PFSK-1 (cell line): Measurements from ENCODE around the gene ISX.

Experiments
- POLR2AphosphoS5 ChIP-seq: IDR thresholded peaks from 2 replicates; pipeline ENCODE4 v1.6.1; 2012; ENCODE audit warnings: low read depth, mild to moderate bottlenecking, control low read depth, low read length, moderate library complexity
- SIN3A ChIP-seq: IDR thresholded peaks from 2 replicates; pipeline ENCODE4 v1.6.1; 2012; ENCODE audit warnings: mild to moderate bottlenecking, low read length, moderate library complexity, borderline replicate concordance; ENCODE audit not compliant: insufficient read depth
- TAF1 ChIP-seq: IDR thresholded peaks from 2 replicates; pipeline ENCODE4 v1.6.1; 2012; ENCODE audit warnings: low read length, control low read depth, borderline replicate concordance; ENCODE audit not compliant: insufficient read depth
- TF ChIP-seq, protein P1 (sequence below), 2 experiments: IDR thresholded peaks; 2 replicates each; pipeline versions ENCODE4 v1.6.1 to v1.8.0; 2011 to 2012; ENCODE audit warnings: low read depth in 2 of 2, low read length in 2 of 2, control low read depth in 1 of 2, inconsistent platforms in 1 of 2, mild to moderate bottlenecking in 1 of 2, moderate library complexity in 1 of 2; ENCODE audit not compliant: insufficient read depth in 1 of 2

DNA sequence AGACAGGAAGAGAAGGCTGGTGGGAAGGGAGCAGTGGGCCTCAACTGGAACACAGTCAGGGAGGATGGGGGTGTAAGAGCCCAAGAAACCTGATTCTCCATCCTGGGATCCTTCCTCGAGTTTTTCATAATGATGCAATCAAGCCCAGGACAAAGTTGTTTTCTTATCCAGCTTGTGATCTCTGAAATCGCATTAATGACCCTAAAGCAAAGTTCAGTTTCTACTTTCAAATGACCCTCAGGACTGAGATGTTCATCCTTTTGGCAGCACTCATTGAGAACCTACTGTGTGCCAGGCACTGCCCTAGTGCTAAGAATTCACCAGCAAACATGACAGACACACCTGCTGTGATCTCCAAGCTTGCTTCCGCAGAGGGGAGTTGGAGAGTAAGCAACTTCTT is 45.3 kb downstream of the ISX start:
- TF ChIP-seq POLR2AphosphoS5, result no peak
- no peak for TF ChIP-seq SIN3A
- TF ChIP-seq TAF1, result no peak
- TF ChIP-seq, protein P1, sequence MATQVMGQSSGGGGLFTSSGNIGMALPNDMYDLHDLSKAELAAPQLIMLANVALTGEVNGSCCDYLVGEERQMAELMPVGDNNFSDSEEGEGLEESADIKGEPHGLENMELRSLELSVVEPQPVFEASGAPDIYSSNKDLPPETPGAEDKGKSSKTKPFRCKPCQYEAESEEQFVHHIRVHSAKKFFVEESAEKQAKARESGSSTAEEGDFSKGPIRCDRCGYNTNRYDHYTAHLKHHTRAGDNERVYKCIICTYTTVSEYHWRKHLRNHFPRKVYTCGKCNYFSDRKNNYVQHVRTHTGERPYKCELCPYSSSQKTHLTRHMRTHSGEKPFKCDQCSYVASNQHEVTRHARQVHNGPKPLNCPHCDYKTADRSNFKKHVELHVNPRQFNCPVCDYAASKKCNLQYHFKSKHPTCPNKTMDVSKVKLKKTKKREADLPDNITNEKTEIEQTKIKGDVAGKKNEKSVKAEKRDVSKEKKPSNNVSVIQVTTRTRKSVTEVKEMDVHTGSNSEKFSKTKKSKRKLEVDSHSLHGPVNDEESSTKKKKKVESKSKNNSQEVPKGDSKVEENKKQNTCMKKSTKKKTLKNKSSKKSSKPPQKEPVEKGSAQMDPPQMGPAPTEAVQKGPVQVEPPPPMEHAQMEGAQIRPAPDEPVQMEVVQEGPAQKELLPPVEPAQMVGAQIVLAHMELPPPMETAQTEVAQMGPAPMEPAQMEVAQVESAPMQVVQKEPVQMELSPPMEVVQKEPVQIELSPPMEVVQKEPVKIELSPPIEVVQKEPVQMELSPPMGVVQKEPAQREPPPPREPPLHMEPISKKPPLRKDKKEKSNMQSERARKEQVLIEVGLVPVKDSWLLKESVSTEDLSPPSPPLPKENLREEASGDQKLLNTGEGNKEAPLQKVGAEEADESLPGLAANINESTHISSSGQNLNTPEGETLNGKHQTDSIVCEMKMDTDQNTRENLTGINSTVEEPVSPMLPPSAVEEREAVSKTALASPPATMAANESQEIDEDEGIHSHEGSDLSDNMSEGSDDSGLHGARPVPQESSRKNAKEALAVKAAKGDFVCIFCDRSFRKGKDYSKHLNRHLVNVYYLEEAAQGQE (IDR thresholded peaks at IDR 0.05; ENCODE audit: insufficient read depth in 1 of 2, low read depth in 2 of 2, low read length in 2 of 2), result no peak
